AG10803 (cell line): ENCODE data around the gene HTR2B.
A peak's percentile ranks its signal among the peaks of the same experiment; 100 is the strongest.
"Not testable (repeated sequence)": the region's sequence is repeated elsewhere in the genome, so short reads cannot be mapped to it uniquely, and the experiment has no call there.

Experiments used
- DNase-seq: peaks from one replicate; pipeline ENCODE4 v3.0.0; 2010; ENCODE audit warnings: low read depth
- H3K4me3 ChIP-seq: 2 replicates; pipeline ENCODE4 v1.5.1; 2011; ENCODE audit warnings: mild to moderate bottlenecking, low read length, control low read depth
- TF ChIP-seq, protein P1 (sequence below): conservative IDR thresholded peaks from 2 replicates; pipeline ENCODE4 v1.5.1; 2011; ENCODE audit warnings: mild to moderate bottlenecking, low read length, control low read depth, inconsistent platforms

The HTR2B gene

GRCh38 chr2:231068525-231069222 is 56.2 kb downstream of the HTR2B start:
- no peak for DNase-seq
- H3K4me3 ChIP-seq: no peak overlapping the region
- TF ChIP-seq, protein P1, sequence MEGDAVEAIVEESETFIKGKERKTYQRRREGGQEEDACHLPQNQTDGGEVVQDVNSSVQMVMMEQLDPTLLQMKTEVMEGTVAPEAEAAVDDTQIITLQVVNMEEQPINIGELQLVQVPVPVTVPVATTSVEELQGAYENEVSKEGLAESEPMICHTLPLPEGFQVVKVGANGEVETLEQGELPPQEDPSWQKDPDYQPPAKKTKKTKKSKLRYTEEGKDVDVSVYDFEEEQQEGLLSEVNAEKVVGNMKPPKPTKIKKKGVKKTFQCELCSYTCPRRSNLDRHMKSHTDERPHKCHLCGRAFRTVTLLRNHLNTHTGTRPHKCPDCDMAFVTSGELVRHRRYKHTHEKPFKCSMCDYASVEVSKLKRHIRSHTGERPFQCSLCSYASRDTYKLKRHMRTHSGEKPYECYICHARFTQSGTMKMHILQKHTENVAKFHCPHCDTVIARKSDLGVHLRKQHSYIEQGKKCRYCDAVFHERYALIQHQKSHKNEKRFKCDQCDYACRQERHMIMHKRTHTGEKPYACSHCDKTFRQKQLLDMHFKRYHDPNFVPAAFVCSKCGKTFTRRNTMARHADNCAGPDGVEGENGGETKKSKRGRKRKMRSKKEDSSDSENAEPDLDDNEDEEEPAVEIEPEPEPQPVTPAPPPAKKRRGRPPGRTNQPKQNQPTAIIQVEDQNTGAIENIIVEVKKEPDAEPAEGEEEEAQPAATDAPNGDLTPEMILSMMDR: no peak

- not testable (repeated sequence) for DNase-seq, H3K4me3 ChIP-seq
Observed at GRCh38 chr2:231067531-231067930, 57.3 kb downstream of the HTR2B start.

- DNase-seq: no peak
- TF ChIP-seq, protein P1: no peak
- H3K4me3 ChIP-seq: no peak overlapping the region
Observed at GRCh38 chr2:231065966-231066365, 58.9 kb downstream of the HTR2B start.

DNA sequence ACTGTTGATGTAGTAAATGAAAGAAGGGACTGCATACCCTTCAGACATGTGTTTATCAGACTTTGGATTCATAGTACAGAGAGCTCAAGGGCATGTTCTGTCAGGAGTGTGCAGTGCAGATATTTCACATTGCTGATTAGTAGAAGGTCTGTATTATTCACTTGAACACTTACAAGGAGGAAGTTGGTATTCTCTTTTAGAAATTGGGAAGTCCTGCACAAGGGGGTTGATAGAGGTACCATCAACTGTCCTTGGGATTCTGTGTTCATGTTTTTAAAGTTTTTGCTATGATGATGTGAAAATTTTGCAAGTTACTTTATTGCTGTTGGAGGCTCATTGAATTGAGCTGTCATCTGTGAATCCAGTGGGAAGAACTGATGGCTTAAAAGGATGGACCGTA is 61.5 kb downstream of the HTR2B start:
- no peak for DNase-seq

DNA sequence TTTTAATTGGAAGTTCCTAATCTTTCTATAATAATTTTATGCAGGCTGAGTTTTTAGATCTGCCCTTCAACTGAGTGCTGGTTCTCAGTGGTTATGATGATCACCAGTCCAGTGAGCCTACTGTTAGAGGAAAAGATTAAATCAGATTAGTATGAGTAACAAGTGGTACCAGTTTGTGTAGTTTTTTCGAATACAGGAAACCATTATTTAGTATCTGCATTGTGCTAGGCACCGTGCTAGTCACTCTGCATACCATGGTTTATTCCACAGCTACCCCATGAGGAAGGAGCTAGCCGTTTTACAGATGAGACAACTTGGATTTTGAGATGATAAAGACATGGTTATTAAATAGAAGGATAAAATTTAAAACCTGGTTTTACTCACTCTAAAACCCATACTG is 62.1 kb downstream of the HTR2B start:
- H3K4me3 ChIP-seq: no peak overlapping the region
- no peak for DNase-seq
- TF ChIP-seq, protein P1: no peak

More for the DNA sequence above, 61.5 kb downstream of the HTR2B start:
- TF ChIP-seq, protein P1: no peak
- no peak overlapping the region for H3K4me3 ChIP-seq

DNA sequence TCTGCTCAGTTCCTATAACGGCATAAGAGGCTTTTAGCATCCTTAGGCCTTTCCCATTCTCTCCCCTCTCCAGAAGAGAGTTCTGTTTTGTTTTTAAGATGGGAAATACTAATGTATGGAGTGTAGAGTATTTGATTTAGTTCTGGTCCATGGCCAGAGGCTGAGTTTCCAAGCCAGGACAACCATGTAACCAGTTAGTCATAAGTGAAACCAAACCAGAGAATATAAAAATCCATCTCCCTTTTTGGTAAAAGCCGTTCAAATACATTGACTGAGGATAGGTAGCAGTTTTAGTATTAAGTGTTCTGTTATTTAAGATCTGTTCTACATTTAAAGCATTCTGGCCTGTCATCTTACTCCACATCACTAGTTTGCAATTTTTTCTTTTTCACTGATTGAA is 65.1 kb downstream of the HTR2B start:
- no peak overlapping the region for H3K4me3 ChIP-seq
- TF ChIP-seq, protein P1: no peak
- DNase-seq: peak; percentile 12

DNA sequence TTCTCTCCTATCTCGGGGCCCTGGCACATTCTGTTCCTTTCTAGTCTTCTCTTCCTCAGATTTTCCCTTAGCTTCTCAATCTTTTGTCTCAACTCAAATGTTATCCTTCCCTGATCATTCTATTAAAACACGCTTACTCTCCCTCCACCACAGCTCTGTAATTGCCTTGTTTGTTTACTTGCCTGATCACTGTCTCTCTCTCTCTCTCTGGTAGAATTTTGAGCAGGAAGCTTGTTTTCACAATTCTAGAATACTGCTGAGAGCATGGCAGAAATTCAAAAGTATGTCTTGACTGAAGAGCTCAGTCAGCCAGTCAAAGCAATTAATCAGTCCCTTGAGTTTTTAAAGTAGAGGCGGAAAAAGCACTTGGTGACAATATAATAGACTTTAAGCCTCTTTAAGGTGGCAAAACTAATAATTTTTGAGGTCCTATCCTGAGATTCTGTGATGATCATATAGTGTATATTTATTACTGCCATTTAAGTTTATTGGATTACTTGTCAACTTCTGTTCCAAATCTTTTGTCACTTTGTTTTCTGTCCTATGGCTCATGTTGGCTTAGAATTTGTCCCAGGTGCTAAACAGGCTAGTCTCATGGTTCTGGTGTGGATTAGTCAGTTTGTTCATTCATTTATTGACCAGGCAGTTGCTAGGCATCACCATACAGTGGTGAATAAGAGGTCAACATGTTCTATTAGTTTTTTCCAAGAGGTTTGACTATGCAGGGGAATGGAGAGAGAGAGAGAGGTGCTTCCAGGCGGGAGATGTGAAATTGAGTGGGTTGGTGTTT is 65.9 kb downstream of the HTR2B start:
- H3K4me3 ChIP-seq: no peak overlapping the region; the same call in 1 of the 2 replicates
- peak; percentile 36 for DNase-seq
- TF ChIP-seq, protein P1: no peak
